OCI-M1 (cell line): ENCODE measurements around the gene R3HDM2.

Experiments used
- DNase-seq: peaks from one replicate; lab custom pipeline; 2025; lab: John Stamatoyannopoulos, UW

Gene R3HDM2

GRCh38 chr12:57268264-57268663, 162.6 kb downstream of the R3HDM2 start:
- DNase-seq: no peak

- no peak for DNase-seq
These were observed 164.2 kb downstream of the R3HDM2 start for GRCh38 chr12:57266681-57267080.

- no peak for DNase-seq
These were observed 167.7 kb downstream of the R3HDM2 start for GRCh38 chr12:57263096-57263495.

GRCh38 chr12:57262126-57262822, 168.6 kb downstream of the R3HDM2 start:
- no peak for DNase-seq

- DNase-seq: no peak
These were observed 169.4 kb downstream of the R3HDM2 start for GRCh38 chr12:57261428-57261865.

GRCh38 chr12:57260366-57260765, 170.5 kb downstream of the R3HDM2 start:
- DNase-seq: no peak

GRCh38 chr12:57258977-57259970, 171.6 kb downstream of the R3HDM2 start:
- peak; percentile 41 for DNase-seq

GRCh38 chr12:57255916-57256315, 174.9 kb downstream of the R3HDM2 start:
- no peak for DNase-seq

- no peak for DNase-seq
These were observed 176.2 kb downstream of the R3HDM2 start for GRCh38 chr12:57254506-57255280.

- DNase-seq: no peak
These were observed 179.9 kb downstream of the R3HDM2 start, which contains the start of gene STAC3 for GRCh38 chr12:57250956-57251355. Gene STAC3, minus strand, starts transcription at chr12:57251187. Its CDS starts 1,551 bp downstream, at chr12:57249636.

- DNase-seq: no peak
These were observed 180.3 kb downstream of the R3HDM2 start for GRCh38 chr12:57250541-57250940.

- peak; percentile 90 for DNase-seq
These were observed 181.7 kb downstream of the R3HDM2 start for GRCh38 chr12:57248934-57249742.

GRCh38 chr12:57247041-57247440, 183.8 kb downstream of the R3HDM2 start:
- no peak for DNase-seq

GRCh38 chr12:57244312-57244696, 186.5 kb downstream of the R3HDM2 start:
- no peak for DNase-seq

- DNase-seq: peak; percentile 84
These were observed 187.1 kb downstream of the R3HDM2 start for GRCh38 chr12:57243521-57244311.

GRCh38 chr12:57242691-57243454, 188.0 kb downstream of the R3HDM2 start:
- peak; percentile 64 for DNase-seq

- no peak for DNase-seq
These were observed 188.5 kb downstream of the R3HDM2 start for GRCh38 chr12:57242329-57242690.

GRCh38 chr12:57241402-57242310, 189.2 kb downstream of the R3HDM2 start:
- DNase-seq: no peak
